IMR-90 (cell line): ENCODE data around the gene MRPS18A. TPM values are rescaled to one million over a fixed set of nuclear protein-coding genes. Genes with fewer than 3 reads are reported as not detected.
A peak's percentile ranks its signal among the peaks of the same experiment; 100 is the strongest.

Experiments
- ATAC-seq: fragments of 200-7000 bp; cut with Tn5 transposase; 2 replicates; pipeline ENCODE4 v1.9.1; 2020; ENCODE audit warnings: low read depth, mild to moderate bottlenecking, moderate library complexity
- BruUV-seq: library from RNA; stranded (reverse); fragments of 400-500 nt; replicated peaks from 2 replicates; lab custom pipeline; 2021; lab: Mats Ljungman, UMichigan
- CTCF ChIA-PET: fragments of 300-600 bp; formaldehyde crosslinking; extraction: SDS; loops from one replicate; lab custom pipeline; 2021; ENCODE audit warnings: antibody characterized with exemption; lab: Yijun Ruan, JAX
- POLR2A ChIA-PET: fragments of 300-600 bp; sonication (Branson Sonifier 250); formaldehyde crosslinking; loops from one replicate; lab custom pipeline; 2022; ENCODE audit warnings: antibody characterized with exemption; ENCODE audit not compliant: unreplicated experiment; lab: Charles Lee
- DNase-seq: peaks from one replicate; pipeline ENCODE4 v3.0.0; 2013
- H2AFZ ChIP-seq: replicated peaks from 2 replicates; pipeline ENCODE3; 2013; ENCODE audit warnings: low read length, mild to moderate bottlenecking; ENCODE audit not compliant: poor library complexity
- H2AK5ac ChIP-seq: 2 replicates; pipeline ENCODE4 v1.6.1; 2013; ENCODE audit warnings: low read depth, low read length, inconsistent platforms
- H2AK9ac ChIP-seq: replicated peaks from 2 replicates; pipeline ENCODE3; 2013; ENCODE audit warnings: mild to moderate bottlenecking, low read depth, low read length, moderate library complexity; ENCODE audit not compliant: poor library complexity
- H2BK120ac ChIP-seq: 2 replicates; pipeline ENCODE4 v1.6.1; 2013; ENCODE audit warnings: low read depth, low read length, inconsistent platforms
- H2BK15ac ChIP-seq: 3 replicates; pipeline ENCODE4 v1.6.1; 2013; ENCODE audit warnings: low read depth, low read length, inconsistent platforms
- H2BK20ac ChIP-seq: 2 replicates; pipeline ENCODE4 v1.6.1; 2013; ENCODE audit warnings: low read depth, mild to moderate bottlenecking, inconsistent platforms, low read length, moderate library complexity
- H2BK5ac ChIP-seq: 2 replicates; pipeline ENCODE4 v1.6.1; 2013; ENCODE audit warnings: mild to moderate bottlenecking, low read depth, low read length, inconsistent platforms; ENCODE audit not compliant: poor library complexity, severe bottlenecking
- H3K14ac ChIP-seq: replicated peaks from 2 replicates; pipeline ENCODE4 v1.6.1; 2013; ENCODE audit warnings: low read depth, low read length, inconsistent platforms
- H3K18ac ChIP-seq: 2 replicates; pipeline ENCODE4 v1.6.1; 2013; ENCODE audit warnings: low read depth, low read length, control low read depth
- H3K23ac ChIP-seq: 2 replicates; pipeline ENCODE4 v1.6.1; 2013; ENCODE audit warnings: low read depth, low read length, inconsistent platforms
- H3K27ac ChIP-seq: 2 replicates; pipeline ENCODE4 v1.5.1; 2013; ENCODE audit warnings: mild to moderate bottlenecking, control low read depth, low read length; ENCODE audit not compliant: insufficient read depth
- H3K27me3 ChIP-seq: 2 replicates; pipeline ENCODE4 v1.6.1; 2013; ENCODE audit warnings: low read length; ENCODE audit not compliant: control insufficient read depth, insufficient read depth
- H3K36me3 ChIP-seq: 2 replicates; pipeline ENCODE4 v1.6.1; 2013; ENCODE audit warnings: low read length, mixed read lengths; ENCODE audit not compliant: control insufficient read depth, insufficient read depth
- H3K4ac ChIP-seq: 2 replicates; pipeline ENCODE4 v1.6.1; 2013; ENCODE audit warnings: low read depth, low read length, inconsistent platforms
- H3K4me1 ChIP-seq: 2 replicates; pipeline ENCODE4 v1.6.1; 2013; ENCODE audit warnings: low read length, mixed read lengths; ENCODE audit not compliant: control insufficient read depth, insufficient read depth
- H3K4me2 ChIP-seq: 2 replicates; pipeline ENCODE4 v1.6.1; 2013; ENCODE audit warnings: low read depth, mild to moderate bottlenecking, control low read depth, low read length, moderate library complexity
- H3K4me3 ChIP-seq: 2 replicates; pipeline ENCODE4 v1.5.1; 2013; ENCODE audit warnings: low read depth, mild to moderate bottlenecking, control low read depth, low read length, moderate library complexity; ENCODE audit not compliant: insufficient read depth
- H3K56ac ChIP-seq: 2 replicates; pipeline ENCODE4 v1.6.1; 2013; ENCODE audit warnings: low read length, inconsistent platforms; ENCODE audit not compliant: insufficient read depth; ENCODE audit errors: extremely low read depth
- H3K79me1 ChIP-seq, 2 experiments: 2 replicates each; pipeline ENCODE4 v1.6.1; 2013; ENCODE audit warnings: low read length in 2 of 2, inconsistent platforms in 1 of 2, low read depth in 1 of 2
- H3K9ac ChIP-seq: 2 replicates; pipeline ENCODE4 v1.6.1; 2013; ENCODE audit warnings: low read depth, low read length, control low read depth
- H3K9me1 ChIP-seq: 2 replicates; pipeline ENCODE4 v1.6.1; 2013; ENCODE audit warnings: low read length, inconsistent platforms; ENCODE audit not compliant: insufficient read depth
- H3K9me3 ChIP-seq: 2 replicates; pipeline ENCODE4 v1.6.1; 2013; ENCODE audit warnings: low read length; ENCODE audit not compliant: control insufficient read depth, insufficient read depth
- H4K20me1 ChIP-seq: 2 replicates; pipeline ENCODE4 v1.6.1; 2013; ENCODE audit warnings: low read length, inconsistent platforms; ENCODE audit not compliant: insufficient read depth
- H4K5ac ChIP-seq: 2 replicates; pipeline ENCODE4 v1.6.1; 2013; ENCODE audit warnings: mild to moderate bottlenecking, low read depth, low read length, control low read depth
- H4K8ac ChIP-seq, 2 experiments: 2 replicates each; pipeline ENCODE4 v1.6.1; 2013; ENCODE audit warnings: low read depth in 2 of 2, low read length in 2 of 2, control low read depth in 1 of 2, inconsistent platforms in 1 of 2
- H4K91ac ChIP-seq: 2 replicates; pipeline ENCODE4 v1.6.1; 2013; ENCODE audit warnings: low read depth, low read length, inconsistent platforms; ENCODE audit not compliant: insufficient read depth
- BHLHE40 ChIP-seq: fragments of 150-350 bp; IDR thresholded peaks from 2 replicates; pipeline ENCODE4 v1.6.1; 2016; ENCODE audit warnings: mild to moderate bottlenecking, low read depth, low read length
- CEBPB ChIP-seq: IDR thresholded peaks from 2 replicates; pipeline ENCODE4 v1.6.1; 2012; ENCODE audit warnings: low read depth, low read length, improper control_type of control experiment
- CHD1 ChIP-seq: IDR thresholded peaks from 2 replicates; pipeline ENCODE4 v1.6.1; 2012; ENCODE audit warnings: low read depth, low read length, improper control_type of control experiment
- NFE2L2 ChIP-seq: fragments of 150-350 bp; IDR thresholded peaks from 2 replicates; pipeline ENCODE4 v1.6.1; 2016; ENCODE audit warnings: low read depth, mild to moderate bottlenecking, low read length
- POLR2A ChIP-seq: IDR thresholded peaks from 2 replicates; pipeline ENCODE4 v1.6.1; 2012; ENCODE audit warnings: mild to moderate bottlenecking, low read depth, low read length
- RFX5 ChIP-seq: IDR thresholded peaks from 2 replicates; pipeline ENCODE4 v1.8.0; 2012; ENCODE audit warnings: low read depth, mild to moderate bottlenecking, low read length, moderate library complexity
- SMC3 ChIP-seq: fragments of 150-350 bp; IDR thresholded peaks from 2 replicates; pipeline ENCODE4 v1.6.1; 2016; ENCODE audit warnings: low read depth, mild to moderate bottlenecking, antibody characterized with exemption, low read length, moderate library complexity
- WGBS, 2 experiments: methylation state at CpG; one replicate each; pipeline versions ENCODE4 v1.1.5 to v1.1.7; 2013; ENCODE audit warnings: missing lambda C conversion rate in 2 of 2; ENCODE audit not compliant: insufficient read length in 1 of 2; ENCODE audit errors: extremely low coverage in 2 of 2; 5-methylcytosine and 5-hydroxymethylcytosine counted together
- dilution Hi-C: fragments of 300-500 bp; cut with HindIII; formaldehyde crosslinking; loops from one replicate; pipeline ENCODE4 v1.14.3; 2018; ENCODE audit warnings: low sequenced_read_pairs; ENCODE audit not compliant: unreplicated experiment
- in situ Hi-C: fragments of 300-500 bp; cut with MboI; formaldehyde crosslinking; loops from 3 replicates; pipeline ENCODE4 v1.14.3; 2019; ENCODE audit warnings: low sequenced_read_pairs, inconsistent platforms, mixed read lengths
- intact Hi-C: fragments of 100-400 bp; cut with micrococcal nuclease; formaldehyde crosslinking; loops from 2 replicates; pipeline ENCODE4 v1.10.0; 2022
- polyA plus RNA-seq, 3 experiments: library from polyadenylated mRNA; depleted of rRNA; stranded (reverse); fragments of >200 nt; gene quantifications; 2 replicates each; pipeline ENCODE4 v1.2.3, GENCODE V29; 2012; ENCODE audit warnings: low replicate concordance in 1 of 3
- total RNA-seq: library from RNA; depleted of rRNA; stranded (reverse); fragments of >200 nt; gene quantifications from 2 replicates; pipeline ENCODE4 v1.2.3, GENCODE V29; 2012

Gene MRPS18A
- total and polyA plus RNA-seq, 2 of the 4 experiments (the other 2 are of a cell fraction), result 47.0 to 56.6 TPM

DNA sequence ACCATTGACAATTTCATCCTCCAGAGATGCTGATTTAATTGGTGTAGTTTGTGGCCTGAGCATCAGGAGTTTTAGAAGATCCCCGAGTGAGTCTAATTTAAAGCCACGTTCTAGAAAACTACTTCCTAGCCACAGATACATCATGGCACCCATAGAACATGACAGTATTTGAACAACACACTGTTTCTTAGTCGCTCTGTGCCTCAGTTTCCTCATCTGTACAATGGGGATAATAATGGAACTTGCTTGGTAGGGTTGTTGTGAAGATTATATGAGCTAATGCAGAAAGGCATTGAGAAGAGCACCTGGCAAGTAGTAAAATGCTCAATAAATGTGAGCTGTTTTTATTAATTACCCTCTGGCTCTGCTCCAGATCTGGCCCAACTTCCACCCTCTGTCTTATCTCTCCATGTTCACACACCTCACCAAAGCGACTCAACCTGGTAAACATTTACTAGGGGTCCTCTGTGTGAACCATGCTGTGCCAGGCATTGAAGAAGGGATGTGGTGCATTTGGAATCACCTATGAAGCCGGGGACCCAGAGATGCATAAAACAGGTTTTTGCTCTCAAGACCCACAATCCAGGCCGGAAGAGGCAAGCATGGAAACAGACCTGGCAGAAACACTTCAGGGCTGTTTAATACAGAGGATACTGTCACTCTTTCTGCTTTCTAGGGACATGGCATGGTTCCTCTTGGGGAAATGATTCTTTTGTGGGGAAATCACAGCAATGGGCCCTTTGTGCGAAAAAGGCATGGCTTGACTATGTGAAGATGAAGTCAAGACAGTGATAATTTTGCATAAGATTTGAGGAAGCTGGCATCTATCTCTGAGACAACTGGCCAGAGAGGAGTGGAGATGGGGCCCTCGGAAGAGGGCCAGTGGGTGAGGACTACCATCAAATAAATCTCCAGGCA lies 16.2 kb upstream of the MRPS18A start:
- Histone ChIP-seq H2BK20ac (0 out of 2 replicates have a peak overlapping the region, but pooled peaks have one; percentile 59), H3K4me2 (no peak overlapping the region), H2BK5ac (no peak overlapping the region), H2BK15ac (peak overlapping the region; percentile 23; the same call in 1 of the 3 replicates), H2AFZ (no peak overlapping the region), H3K9me1 (peaks cover 21% of the 10 kb centered on the region), H3K79me1 (no peaks in the 10 kb centered on the region), H3K27ac (no peak overlapping the region), H3K36me3 (no peaks in the 10 kb centered on the region), H4K91ac (no peak overlapping the region), H3K4ac (no peak overlapping the region), H4K5ac (no peak overlapping the region), H3K9me3 (no peaks in the 10 kb centered on the region), H2BK120ac (no peak overlapping the region), H3K56ac (no peak overlapping the region), H3K27me3 (no peaks in the 10 kb centered on the region), H3K4me1 (peaks cover 32% of the 10 kb centered on the region), H4K8ac (peak overlapping the region in 1 of 2 experiments; percentile 38; a peak in 1 of 4 replicates), H3K23ac (no peak overlapping the region), H3K18ac (no peak overlapping the region), H3K4me3 (no peak overlapping the region), H2AK9ac (no peak overlapping the region), H2AK5ac (no peak overlapping the region), H3K9ac (no peak overlapping the region), H3K14ac (no peak overlapping the region; the same call in 1 of the 2 replicates), H4K20me1 (no peaks in the 10 kb centered on the region)
- TF ChIP-seq SMC3, result no peak
- TF ChIP-seq CEBPB, result no peak
- no peak for TF ChIP-seq NFE2L2
- TF ChIP-seq RFX5, result no peak
- no peak for TF ChIP-seq CHD1
- TF ChIP-seq BHLHE40, result no peak
- no peak for TF ChIP-seq POLR2A
- no TSS peak for BruUV-seq
- DNase-seq, result no peak
- intact Hi-C loops (no loop called here), dilution Hi-C loops (no loop called here), in situ Hi-C loops (no loop called here)
- ATAC-seq, result no peak
- CTCF ChIA-PET, result no interaction called here
- POLR2A ChIA-PET, result no interaction called here
- WGBS, 2 experiments, result 100% methylated on average over 1 of the region's 8 CpGs; no CpG with 5 or more reads in 1 of the 2 experiments
